Measurements from ENCODE around the gene OVOL3.

OVOL3 gene

DNA sequence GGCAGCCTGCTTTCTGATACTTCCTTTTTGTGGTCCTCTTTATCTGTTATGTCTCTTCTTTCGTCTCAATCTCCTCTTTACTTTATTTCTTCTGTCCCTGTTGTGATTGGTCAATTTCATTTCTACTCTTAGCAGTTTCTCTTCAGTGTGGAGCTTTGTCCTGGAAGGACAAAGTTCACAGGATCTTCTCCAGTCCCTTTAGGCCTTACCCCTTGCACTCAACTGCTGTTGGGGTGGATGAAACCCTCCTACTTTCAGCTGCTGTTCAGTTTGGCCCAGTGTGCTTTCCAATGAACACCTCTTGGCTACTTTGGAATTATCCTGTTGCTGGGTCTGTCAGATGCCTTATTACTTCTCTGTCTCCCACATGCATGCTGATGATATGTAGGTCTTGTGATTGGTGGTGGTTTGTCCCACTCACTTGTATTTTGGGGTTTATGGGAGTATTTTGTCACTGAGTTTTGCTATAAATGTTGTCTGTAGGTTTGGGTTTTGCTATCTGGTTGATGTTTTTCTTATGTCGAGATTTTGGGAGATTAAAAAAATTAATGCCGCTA lies 31.5 kb upstream of the OVOL3 start:
- DNase-seq (ENCODE audit: extremely low read depth, low read depth): no peak
- TF ChIP-seq, protein P1, sequence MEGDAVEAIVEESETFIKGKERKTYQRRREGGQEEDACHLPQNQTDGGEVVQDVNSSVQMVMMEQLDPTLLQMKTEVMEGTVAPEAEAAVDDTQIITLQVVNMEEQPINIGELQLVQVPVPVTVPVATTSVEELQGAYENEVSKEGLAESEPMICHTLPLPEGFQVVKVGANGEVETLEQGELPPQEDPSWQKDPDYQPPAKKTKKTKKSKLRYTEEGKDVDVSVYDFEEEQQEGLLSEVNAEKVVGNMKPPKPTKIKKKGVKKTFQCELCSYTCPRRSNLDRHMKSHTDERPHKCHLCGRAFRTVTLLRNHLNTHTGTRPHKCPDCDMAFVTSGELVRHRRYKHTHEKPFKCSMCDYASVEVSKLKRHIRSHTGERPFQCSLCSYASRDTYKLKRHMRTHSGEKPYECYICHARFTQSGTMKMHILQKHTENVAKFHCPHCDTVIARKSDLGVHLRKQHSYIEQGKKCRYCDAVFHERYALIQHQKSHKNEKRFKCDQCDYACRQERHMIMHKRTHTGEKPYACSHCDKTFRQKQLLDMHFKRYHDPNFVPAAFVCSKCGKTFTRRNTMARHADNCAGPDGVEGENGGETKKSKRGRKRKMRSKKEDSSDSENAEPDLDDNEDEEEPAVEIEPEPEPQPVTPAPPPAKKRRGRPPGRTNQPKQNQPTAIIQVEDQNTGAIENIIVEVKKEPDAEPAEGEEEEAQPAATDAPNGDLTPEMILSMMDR (IDR thresholded peaks at IDR 0.05; ENCODE audit: low read depth, low read length): no peak

DNA sequence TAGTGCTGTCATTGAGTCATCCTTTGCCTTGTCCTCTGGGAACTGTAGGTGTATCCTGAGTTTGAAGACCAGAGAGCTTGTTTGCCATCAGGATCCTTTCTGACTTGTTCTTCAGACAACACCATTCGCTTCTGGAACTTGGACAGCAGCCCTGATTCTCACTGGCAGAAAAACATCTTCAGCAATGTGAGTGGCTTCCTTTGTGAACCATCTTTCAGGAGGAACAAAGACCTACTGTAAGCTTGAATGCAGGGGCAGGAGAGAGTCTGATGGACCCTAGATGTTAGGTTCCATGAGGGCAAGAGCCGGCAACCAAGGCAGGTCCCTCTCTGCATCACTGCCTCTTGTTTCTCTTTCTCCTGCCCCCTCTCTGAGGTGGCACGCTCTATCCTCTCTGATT lies 29.6 kb upstream of the OVOL3 start:
- TF ChIP-seq, protein P1 (IDR thresholded peaks at IDR 0.05; ENCODE audit: low read depth, low read length): no peak
- DNase-seq (ENCODE audit: extremely low read depth, low read depth): no peak

DNA sequence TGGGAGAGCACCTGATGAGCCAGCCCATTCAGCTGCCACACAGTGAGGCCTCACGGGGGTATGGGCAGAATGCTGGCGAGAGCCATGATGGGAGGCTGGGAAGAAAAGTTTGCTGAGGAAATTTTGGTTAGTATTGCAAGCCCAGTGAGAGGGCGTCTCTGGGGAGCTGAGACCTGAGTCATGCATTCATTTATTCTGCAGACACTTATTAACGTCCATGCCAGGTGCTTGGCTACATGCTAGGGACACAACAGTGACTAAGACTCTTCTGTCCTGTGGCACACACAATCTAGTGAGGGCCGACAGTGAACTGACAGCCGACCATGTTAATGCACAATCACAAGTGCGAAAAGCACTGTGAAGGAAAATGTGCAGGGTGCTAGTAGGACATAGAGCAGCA lies 29.0 kb upstream of the OVOL3 start:
- TF ChIP-seq, protein P1 (IDR thresholded peaks at IDR 0.05; ENCODE audit: low read depth, low read length): no peak

DNA sequence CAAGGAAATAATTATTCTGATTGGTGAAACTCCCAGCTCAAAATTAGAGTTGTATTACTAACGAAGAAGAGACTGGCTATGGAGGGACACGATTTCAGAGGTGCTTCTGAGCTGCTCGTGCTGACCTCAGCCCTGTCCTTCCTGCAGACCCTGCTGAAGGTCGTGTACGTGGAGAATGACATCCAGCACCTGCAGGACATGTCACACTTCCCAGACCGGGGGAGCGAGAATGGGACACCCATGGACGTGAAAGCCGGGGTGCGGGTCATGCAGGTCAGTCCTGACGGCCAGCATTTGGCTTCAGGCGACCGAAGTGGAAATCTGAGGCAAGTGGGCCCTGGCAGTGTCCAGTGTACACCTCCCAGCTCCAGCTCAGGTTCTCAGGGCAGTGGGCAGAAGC lies 28.0 kb upstream of the OVOL3 start:
- DNase-seq (ENCODE audit: extremely low read depth, low read depth): no peak
- TF ChIP-seq, protein P1 (IDR thresholded peaks at IDR 0.05; ENCODE audit: low read depth, low read length): no peak

More for the DNA sequence above, 29.0 kb upstream of the OVOL3 start:
- no peak for DNase-seq (ENCODE audit: extremely low read depth, low read depth)

DNA sequence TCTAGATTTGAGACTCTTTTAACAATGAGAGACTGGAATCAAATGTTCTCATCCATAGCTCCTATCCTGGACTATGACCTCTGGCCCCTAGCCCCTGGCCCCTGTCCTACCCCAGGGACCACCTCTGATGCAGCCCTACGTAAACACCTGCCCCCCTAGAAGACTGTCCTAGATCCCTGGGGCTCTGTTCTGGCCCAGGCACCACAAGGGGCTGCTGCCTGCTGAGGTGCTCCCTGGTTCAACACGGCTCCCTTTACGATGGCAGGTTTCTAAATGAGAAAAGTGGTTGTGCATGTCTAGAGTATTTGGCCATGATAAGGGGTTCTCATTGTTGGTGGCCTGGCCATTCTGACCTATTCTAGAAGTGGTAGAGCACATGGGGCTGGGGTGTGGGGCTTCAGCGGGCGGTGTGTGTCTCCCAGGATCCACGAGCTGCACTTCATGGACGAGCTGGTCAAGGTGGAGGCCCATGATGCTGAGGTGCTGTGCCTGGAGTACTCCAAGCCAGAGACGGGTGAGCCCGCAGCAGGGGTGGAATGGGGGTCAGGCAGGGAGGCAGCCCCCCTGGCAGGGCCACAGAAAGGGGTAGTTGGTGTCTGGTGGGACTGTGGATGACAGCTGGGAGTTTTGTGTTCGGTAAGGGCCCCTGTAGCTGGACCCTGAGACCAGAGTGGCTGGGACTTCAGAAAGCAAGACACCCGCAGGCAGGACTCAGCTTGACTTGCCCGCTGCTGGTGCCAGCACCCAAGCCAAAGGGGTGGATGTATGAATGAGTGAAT lies 26.5 kb upstream of the OVOL3 start:
- TF ChIP-seq, protein P1 (IDR thresholded peaks at IDR 0.05; ENCODE audit: low read depth, low read length): no peak
- DNase-seq (ENCODE audit: extremely low read depth, low read depth): no peak

DNA sequence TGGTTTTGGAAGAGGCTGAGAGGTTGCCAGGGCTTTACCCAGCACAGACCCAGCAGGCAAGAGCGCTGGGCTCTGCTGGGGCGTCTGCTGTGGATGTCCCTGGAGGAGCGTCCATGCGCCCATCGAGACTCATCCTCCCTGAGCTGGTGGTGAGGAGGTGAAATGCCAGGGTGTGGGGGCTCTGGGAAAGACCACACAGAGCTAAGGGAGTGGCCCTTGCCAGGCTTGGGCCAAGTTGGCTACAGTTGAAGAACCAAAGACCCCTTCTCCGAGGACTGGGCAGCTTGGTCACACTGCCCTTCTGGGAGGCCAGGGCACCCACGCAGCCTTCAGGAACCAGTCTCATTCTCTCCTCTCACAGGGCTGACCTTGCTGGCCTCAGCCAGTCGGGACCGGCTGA lies 24.6 kb upstream of the OVOL3 start:
- TF ChIP-seq, protein P1 (IDR thresholded peaks at IDR 0.05; ENCODE audit: low read depth, low read length): no peak
- no peak for DNase-seq (ENCODE audit: extremely low read depth, low read depth)

DNA sequence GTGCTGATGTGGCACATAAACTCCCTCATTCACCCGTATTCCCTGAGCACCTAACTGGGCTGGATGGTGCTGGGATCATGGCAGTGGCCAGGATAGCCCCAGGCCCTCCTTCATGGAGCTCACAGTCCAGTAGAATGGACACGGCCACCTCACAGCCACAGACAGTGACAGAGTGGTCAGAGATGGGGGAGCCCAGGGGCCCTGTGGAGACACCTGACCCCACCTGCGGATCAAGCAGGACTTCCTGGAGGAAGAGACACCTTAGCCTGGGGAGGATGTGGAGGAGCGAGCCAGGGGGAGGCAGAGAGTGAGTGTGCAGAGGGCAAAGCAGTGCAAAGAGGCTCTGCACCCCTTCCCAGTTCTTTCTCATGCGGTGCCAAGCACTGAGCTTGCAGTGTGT lies 21.1 kb upstream of the OVOL3 start:
- no peak for DNase-seq (ENCODE audit: extremely low read depth, low read depth)
- TF ChIP-seq, protein P1 (IDR thresholded peaks at IDR 0.05; ENCODE audit: low read depth, low read length): no peak

Data from AG09319 (cell line).